IMR-90 (cell line): ENCODE results near the gene MAGEA10. TPM values are rescaled to one million over a fixed set of nuclear protein-coding genes. Genes with fewer than 3 reads are reported as not detected.

Experiments used
- ATAC-seq: fragments of 200-7000 bp; cut with Tn5 transposase; 2 replicates; pipeline ENCODE4 v1.9.1; 2020; ENCODE audit warnings: low read depth, mild to moderate bottlenecking, moderate library complexity
- BruUV-seq: library from RNA; stranded (reverse); fragments of 400-500 nt; replicated peaks from 2 replicates; lab custom pipeline; 2021; lab: Mats Ljungman, UMichigan
- CTCF ChIA-PET: fragments of 300-600 bp; formaldehyde crosslinking; extraction: SDS; loops from one replicate; lab custom pipeline; 2021; ENCODE audit warnings: antibody characterized with exemption; lab: Yijun Ruan, JAX
- POLR2A ChIA-PET: fragments of 300-600 bp; sonication (Branson Sonifier 250); formaldehyde crosslinking; loops from one replicate; lab custom pipeline; 2022; ENCODE audit warnings: antibody characterized with exemption; ENCODE audit not compliant: unreplicated experiment; lab: Charles Lee
- DNase-seq: peaks from one replicate; pipeline ENCODE4 v3.0.0; 2013
- H2AFZ ChIP-seq: replicated peaks from 2 replicates; pipeline ENCODE3; 2013; ENCODE audit warnings: low read length, mild to moderate bottlenecking; ENCODE audit not compliant: poor library complexity
- H2AK5ac ChIP-seq: 2 replicates; pipeline ENCODE4 v1.6.1; 2013; ENCODE audit warnings: low read depth, low read length, inconsistent platforms
- H2AK9ac ChIP-seq: replicated peaks from 2 replicates; pipeline ENCODE3; 2013; ENCODE audit warnings: mild to moderate bottlenecking, low read depth, low read length, moderate library complexity; ENCODE audit not compliant: poor library complexity
- H2BK120ac ChIP-seq: 2 replicates; pipeline ENCODE4 v1.6.1; 2013; ENCODE audit warnings: low read depth, low read length, inconsistent platforms
- H2BK15ac ChIP-seq: 3 replicates; pipeline ENCODE4 v1.6.1; 2013; ENCODE audit warnings: low read depth, low read length, inconsistent platforms
- H2BK20ac ChIP-seq: 2 replicates; pipeline ENCODE4 v1.6.1; 2013; ENCODE audit warnings: low read depth, mild to moderate bottlenecking, inconsistent platforms, low read length, moderate library complexity
- H2BK5ac ChIP-seq: 2 replicates; pipeline ENCODE4 v1.6.1; 2013; ENCODE audit warnings: mild to moderate bottlenecking, low read depth, low read length, inconsistent platforms; ENCODE audit not compliant: poor library complexity, severe bottlenecking
- H3K14ac ChIP-seq: replicated peaks from 2 replicates; pipeline ENCODE4 v1.6.1; 2013; ENCODE audit warnings: low read depth, low read length, inconsistent platforms
- H3K18ac ChIP-seq: 2 replicates; pipeline ENCODE4 v1.6.1; 2013; ENCODE audit warnings: low read depth, low read length, control low read depth
- H3K23ac ChIP-seq: 2 replicates; pipeline ENCODE4 v1.6.1; 2013; ENCODE audit warnings: low read depth, low read length, inconsistent platforms
- H3K27ac ChIP-seq: 2 replicates; pipeline ENCODE4 v1.5.1; 2013; ENCODE audit warnings: mild to moderate bottlenecking, control low read depth, low read length; ENCODE audit not compliant: insufficient read depth
- H3K27me3 ChIP-seq: 2 replicates; pipeline ENCODE4 v1.6.1; 2013; ENCODE audit warnings: low read length; ENCODE audit not compliant: control insufficient read depth, insufficient read depth
- H3K36me3 ChIP-seq: 2 replicates; pipeline ENCODE4 v1.6.1; 2013; ENCODE audit warnings: low read length, mixed read lengths; ENCODE audit not compliant: control insufficient read depth, insufficient read depth
- H3K4ac ChIP-seq: 2 replicates; pipeline ENCODE4 v1.6.1; 2013; ENCODE audit warnings: low read depth, low read length, inconsistent platforms
- H3K4me1 ChIP-seq: 2 replicates; pipeline ENCODE4 v1.6.1; 2013; ENCODE audit warnings: low read length, mixed read lengths; ENCODE audit not compliant: control insufficient read depth, insufficient read depth
- H3K4me2 ChIP-seq: 2 replicates; pipeline ENCODE4 v1.6.1; 2013; ENCODE audit warnings: low read depth, mild to moderate bottlenecking, control low read depth, low read length, moderate library complexity
- H3K4me3 ChIP-seq: 2 replicates; pipeline ENCODE4 v1.5.1; 2013; ENCODE audit warnings: low read depth, mild to moderate bottlenecking, control low read depth, low read length, moderate library complexity; ENCODE audit not compliant: insufficient read depth
- H3K56ac ChIP-seq: 2 replicates; pipeline ENCODE4 v1.6.1; 2013; ENCODE audit warnings: low read length, inconsistent platforms; ENCODE audit not compliant: insufficient read depth; ENCODE audit errors: extremely low read depth
- H3K79me1 ChIP-seq, 2 experiments: 2 replicates each; pipeline ENCODE4 v1.6.1; 2013; ENCODE audit warnings: low read length in 2 of 2, inconsistent platforms in 1 of 2, low read depth in 1 of 2
- H3K9ac ChIP-seq: 2 replicates; pipeline ENCODE4 v1.6.1; 2013; ENCODE audit warnings: low read depth, low read length, control low read depth
- H3K9me1 ChIP-seq: 2 replicates; pipeline ENCODE4 v1.6.1; 2013; ENCODE audit warnings: low read length, inconsistent platforms; ENCODE audit not compliant: insufficient read depth
- H3K9me3 ChIP-seq: 2 replicates; pipeline ENCODE4 v1.6.1; 2013; ENCODE audit warnings: low read length; ENCODE audit not compliant: control insufficient read depth, insufficient read depth
- H4K20me1 ChIP-seq: 2 replicates; pipeline ENCODE4 v1.6.1; 2013; ENCODE audit warnings: low read length, inconsistent platforms; ENCODE audit not compliant: insufficient read depth
- H4K5ac ChIP-seq: 2 replicates; pipeline ENCODE4 v1.6.1; 2013; ENCODE audit warnings: mild to moderate bottlenecking, low read depth, low read length, control low read depth
- H4K8ac ChIP-seq, 2 experiments: 2 replicates each; pipeline ENCODE4 v1.6.1; 2013; ENCODE audit warnings: low read depth in 2 of 2, low read length in 2 of 2, control low read depth in 1 of 2, inconsistent platforms in 1 of 2
- H4K91ac ChIP-seq: 2 replicates; pipeline ENCODE4 v1.6.1; 2013; ENCODE audit warnings: low read depth, low read length, inconsistent platforms; ENCODE audit not compliant: insufficient read depth
- CHD1 ChIP-seq: IDR thresholded peaks from 2 replicates; pipeline ENCODE4 v1.6.1; 2012; ENCODE audit warnings: low read depth, low read length, improper control_type of control experiment
- MAZ ChIP-seq: IDR thresholded peaks from 2 replicates; pipeline ENCODE4 v1.6.1; 2012; ENCODE audit warnings: low read depth, mild to moderate bottlenecking, low read length, improper control_type of control experiment, moderate library complexity, borderline replicate concordance
- POLR2A ChIP-seq: IDR thresholded peaks from 2 replicates; pipeline ENCODE4 v1.6.1; 2012; ENCODE audit warnings: mild to moderate bottlenecking, low read depth, low read length
- SMC3 ChIP-seq: fragments of 150-350 bp; IDR thresholded peaks from 2 replicates; pipeline ENCODE4 v1.6.1; 2016; ENCODE audit warnings: low read depth, mild to moderate bottlenecking, antibody characterized with exemption, low read length, moderate library complexity
- WGBS, 2 experiments: methylation state at CpG; one replicate each; pipeline versions ENCODE4 v1.1.5 to v1.1.7; 2013; ENCODE audit warnings: missing lambda C conversion rate in 2 of 2; ENCODE audit not compliant: insufficient read length in 1 of 2; ENCODE audit errors: extremely low coverage in 2 of 2; 5-methylcytosine and 5-hydroxymethylcytosine counted together
- dilution Hi-C: fragments of 300-500 bp; cut with HindIII; formaldehyde crosslinking; loops from one replicate; pipeline ENCODE4 v1.14.3; 2018; ENCODE audit warnings: low sequenced_read_pairs; ENCODE audit not compliant: unreplicated experiment
- in situ Hi-C: fragments of 300-500 bp; cut with MboI; formaldehyde crosslinking; loops from 3 replicates; pipeline ENCODE4 v1.14.3; 2019; ENCODE audit warnings: low sequenced_read_pairs, inconsistent platforms, mixed read lengths
- intact Hi-C: fragments of 100-400 bp; cut with micrococcal nuclease; formaldehyde crosslinking; loops from 2 replicates; pipeline ENCODE4 v1.10.0; 2022
- polyA plus RNA-seq, 3 experiments: library from polyadenylated mRNA; depleted of rRNA; stranded (reverse); fragments of >200 nt; gene quantifications; 2 replicates each; pipeline ENCODE4 v1.2.3, GENCODE V29; 2012; ENCODE audit warnings: low replicate concordance in 1 of 3
- total RNA-seq: library from RNA; depleted of rRNA; stranded (reverse); fragments of >200 nt; gene quantifications from 2 replicates; pipeline ENCODE4 v1.2.3, GENCODE V29; 2012
- TF ChIP-seq, protein P1 (sequence below): fragments of 150-350 bp; IDR thresholded peaks from 2 replicates; pipeline ENCODE4 v1.6.1; 2017; ENCODE audit warnings: mild to moderate bottlenecking, antibody characterized with exemption, low read length, low read depth

Gene MAGEA10
- total and polyA plus RNA-seq, 2 of the 4 experiments (the other 2 are of a cell fraction) = not detected

DNA sequence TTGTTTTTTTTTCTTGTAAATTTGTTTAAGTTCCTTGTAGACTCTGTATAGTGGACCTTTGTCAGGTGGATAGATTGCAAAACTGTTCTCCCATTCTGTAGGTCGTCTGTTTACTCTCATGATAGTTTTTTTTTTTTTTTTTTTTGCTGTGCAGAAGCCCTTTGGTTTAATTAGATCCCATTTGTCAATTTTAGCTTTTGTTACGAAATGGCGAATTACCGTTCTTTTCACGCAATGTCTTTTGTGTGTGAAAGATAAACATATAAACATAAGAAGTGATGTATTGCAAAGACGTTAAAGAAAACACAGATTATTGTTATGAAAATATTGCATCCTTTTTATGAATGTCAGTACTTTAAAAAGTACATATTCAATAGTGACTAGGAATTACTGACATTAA lies 34.5 kb downstream of the MAGEA10 start:
- Histone ChIP-seq H3K36me3 (no peaks in the 10 kb centered on the region), H3K4ac (no peak overlapping the region), H3K4me2 (no peak overlapping the region), H3K14ac (no peak overlapping the region), H4K91ac (no peak overlapping the region), H3K4me3 (no peak overlapping the region), H4K20me1 (no peaks in the 10 kb centered on the region), H3K9me1 (no peaks in the 10 kb centered on the region), H2BK120ac (no peak overlapping the region), H4K5ac (no peak overlapping the region), H3K27me3 (no peaks in the 10 kb centered on the region), H3K9ac (no peak overlapping the region), H2AK5ac (no peak overlapping the region), H3K56ac (no peak overlapping the region), H3K27ac (no peak overlapping the region), H3K9me3 (peaks cover 5% of the 10 kb centered on the region), H2BK15ac (no peak overlapping the region), H4K8ac (no peak overlapping the region), H3K18ac (no peak overlapping the region), H3K23ac (no peak overlapping the region), H2AFZ (no peak overlapping the region), H2AK9ac (no peak overlapping the region), H3K4me1 (no peaks in the 10 kb centered on the region), H3K79me1 (no peaks in the 10 kb centered on the region), H2BK5ac (no peak overlapping the region), H2BK20ac (no peak overlapping the region)
- DNase-seq (no peak), ATAC-seq (no peak)
- intact Hi-C loops (no loop called here), in situ Hi-C loops (no loop called here), dilution Hi-C loops (no loop called here)
- no TSS peak for BruUV-seq
- POLR2A ChIA-PET = no interaction called here
- TF ChIP-seq SMC3 (no peak), CHD1 (no peak), MAZ (no peak), POLR2A (no peak)
- TF ChIP-seq, protein P1, sequence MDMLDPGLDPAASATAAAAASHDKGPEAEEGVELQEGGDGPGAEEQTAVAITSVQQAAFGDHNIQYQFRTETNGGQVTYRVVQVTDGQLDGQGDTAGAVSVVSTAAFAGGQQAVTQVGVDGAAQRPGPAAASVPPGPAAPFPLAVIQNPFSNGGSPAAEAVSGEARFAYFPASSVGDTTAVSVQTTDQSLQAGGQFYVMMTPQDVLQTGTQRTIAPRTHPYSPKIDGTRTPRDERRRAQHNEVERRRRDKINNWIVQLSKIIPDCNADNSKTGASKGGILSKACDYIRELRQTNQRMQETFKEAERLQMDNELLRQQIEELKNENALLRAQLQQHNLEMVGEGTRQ = no peak
- WGBS, 2 experiments = no CpG with 5 or more reads among the region's 6 CpGs
- CTCF ChIA-PET = no interaction called here
